Hematopoietic multipotent progenitor cell treated with erythropoietin and hydrocortisone succinate and interleukin-3 and kit ligand, for 17 days (in vitro differentiated cells): ENCODE measurements around the gene RIPPLY2.

Source experiments
- DNase-seq: peaks from one replicate; pipeline ENCODE4 v3.0.0-alpha.2; 2015; ENCODE audit warnings: low spot score

RIPPLY2 gene

DNA sequence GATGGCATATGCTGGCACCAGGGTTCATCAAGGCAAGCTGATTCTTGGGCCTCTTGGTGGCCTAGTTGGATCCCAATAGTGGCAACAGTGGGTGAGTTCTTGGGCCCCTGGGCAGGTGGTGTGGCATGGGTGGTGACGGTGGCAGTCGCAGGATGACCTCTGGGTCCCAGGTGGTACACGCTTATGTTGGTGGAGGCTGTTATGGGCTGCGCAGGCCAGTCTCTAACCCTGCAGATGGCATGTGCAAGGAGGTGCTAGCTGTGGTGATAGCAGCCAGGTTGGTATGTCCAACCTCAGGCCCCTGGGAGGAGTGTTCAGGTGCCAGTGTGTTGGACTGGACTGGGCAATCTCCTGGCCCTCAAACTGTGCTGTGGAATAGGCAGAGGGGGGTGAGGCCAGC is 52.5 kb downstream of the RIPPLY2 start:
- DNase-seq: no peak
